Measurements from ENCODE around the gene SLC39A12. TPM values are rescaled to one million over a fixed set of nuclear protein-coding genes. Genes with fewer than 3 reads are reported as not detected.

The SLC39A12 gene
- total RNA-seq, 2 experiments from 2014 or later: not detected

- no peak for TF ChIP-seq CTCF (IDR thresholded peaks at IDR 0.05)
- H3K27ac Mint-ChIP-seq: no peak overlapping the region
- no peaks in the 10 kb centered on the region for H3K9me3 Mint-ChIP-seq
- Histone ChIP-seq H3K4me3 (ENCODE audit: low read length) (no peak overlapping the region), H3K27me3 (ENCODE audit: control insufficient read depth in 1 of 2, insufficient read depth in 2 of 2, low read length in 2 of 2) (no peaks in the 10 kb centered on the region), H3K27ac (ENCODE audit: low read depth in 1 of 2, low read length in 2 of 2) (no peak overlapping the region), H3K9me3 (ENCODE audit: control insufficient read depth in 1 of 2, insufficient read depth in 1 of 2, low read length in 2 of 2) (peaks cover 0 to 4% of the 10 kb centered on the region in 2 experiments), H3K4me1 (ENCODE audit: insufficient read depth, low read length) (no peaks in the 10 kb centered on the region), H3K36me3 (ENCODE audit: insufficient read depth, low read length) (no peaks in the 10 kb centered on the region)
- POLR2A ChIA-PET: no interaction called here
- CTCF ChIA-PET: no interaction called here
- H3K4me3 Mint-ChIP-seq: no peak overlapping the region
- intact Hi-C loops (cut with DNase I, micrococcal nuclease): no loop called here
- DNase-seq (no peak), ATAC-seq (ENCODE audit: poor library complexity) (no peak)
- no peaks in the 10 kb centered on the region for H3K4me1 Mint-ChIP-seq (ENCODE audit: low read depth)
- no peaks in the 10 kb centered on the region for H3K36me3 Mint-ChIP-seq (ENCODE audit: low read depth)
- H3K27me3 Mint-ChIP-seq: peaks cover 4% of the 10 kb centered on the region
These were observed 119.9 kb downstream of the SLC39A12 start for GRCh38 chr10:18071591-18071990.

- Histone ChIP-seq H3K27me3 (ENCODE audit: control insufficient read depth in 1 of 2, insufficient read depth in 2 of 2, low read length in 2 of 2) (no peaks in the 10 kb centered on the region), H3K36me3 (ENCODE audit: insufficient read depth, low read length) (no peaks in the 10 kb centered on the region), H3K27ac (ENCODE audit: low read depth in 1 of 2, low read length in 2 of 2) (no peak overlapping the region), H3K4me1 (ENCODE audit: insufficient read depth, low read length) (no peaks in the 10 kb centered on the region), H3K9me3 (ENCODE audit: control insufficient read depth in 1 of 2, insufficient read depth in 1 of 2, low read length in 2 of 2) (peaks cover 0 to 4% of the 10 kb centered on the region in 2 experiments), H3K4me3 (ENCODE audit: low read length) (no peak overlapping the region)
- H3K4me1 Mint-ChIP-seq (ENCODE audit: low read depth): no peaks in the 10 kb centered on the region
- ChIA-PET POLR2A (no interaction called here), CTCF (no interaction called here)
- TF ChIP-seq CTCF (IDR thresholded peaks at IDR 0.05): no peak
- intact Hi-C loops (cut with DNase I, micrococcal nuclease): no loop called here
- H3K9me3 Mint-ChIP-seq: no peaks in the 10 kb centered on the region
- peaks cover 4% of the 10 kb centered on the region for H3K27me3 Mint-ChIP-seq
- no peak overlapping the region for H3K27ac Mint-ChIP-seq
- H3K36me3 Mint-ChIP-seq (ENCODE audit: low read depth): no peaks in the 10 kb centered on the region
- ATAC-seq (ENCODE audit: poor library complexity): no peak
- H3K4me3 Mint-ChIP-seq: no peak overlapping the region
- no peak for DNase-seq
These were observed 121.6 kb downstream of the SLC39A12 start for GRCh38 chr10:18073314-18073713.

- Mint-ChIP-seq H3K27me3 (peaks cover 4% of the 10 kb centered on the region), H3K27ac (no peak overlapping the region), H3K4me3 (no peak overlapping the region), H3K36me3 (ENCODE audit: low read depth) (no peaks in the 10 kb centered on the region), H3K4me1 (ENCODE audit: low read depth) (no peaks in the 10 kb centered on the region), H3K9me3 (no peaks in the 10 kb centered on the region)
- H3K4me1 ChIP-seq (ENCODE audit: insufficient read depth, low read length): no peaks in the 10 kb centered on the region
- H3K27me3 ChIP-seq (ENCODE audit: control insufficient read depth in 1 of 2, insufficient read depth in 2 of 2, low read length in 2 of 2): no peaks in the 10 kb centered on the region
- no peak overlapping the region for H3K4me3 ChIP-seq (ENCODE audit: low read length)
- intact Hi-C loops (cut with DNase I, micrococcal nuclease): no loop called here
- DNase-seq (no peak), ATAC-seq (ENCODE audit: poor library complexity) (no peak)
- H3K36me3 ChIP-seq (ENCODE audit: insufficient read depth, low read length): no peaks in the 10 kb centered on the region
- CTCF ChIA-PET: no interaction called here
- no peak for TF ChIP-seq CTCF (IDR thresholded peaks at IDR 0.05)
- H3K27ac ChIP-seq (ENCODE audit: low read depth in 1 of 2, low read length in 2 of 2): no peak overlapping the region
- POLR2A ChIA-PET: no interaction called here
- H3K9me3 ChIP-seq (ENCODE audit: control insufficient read depth in 1 of 2, insufficient read depth in 1 of 2, low read length in 2 of 2): peaks cover 0 to 4% of the 10 kb centered on the region in 2 experiments
These were observed 124.2 kb downstream of the SLC39A12 start for GRCh38 chr10:18075881-18076280.

Data from CD4-positive, alpha-beta T cell (primary cell).